Muscle layer of colon (tissue), 2 donors: ENCODE measurements around the gene HBB.

ENCODE experiments used
- H3K27ac ChIP-seq: one replicate; pipeline ENCODE4 v1.7.0; 2013; ENCODE audit warnings: low read depth, mild to moderate bottlenecking, low read length, moderate library complexity
- H3K27me3 ChIP-seq, 2 donors: one replicate each; pipeline ENCODE4 v1.7.0; 2013; ENCODE audit warnings: low read length in 2 of 2, mild to moderate bottlenecking in 2 of 2; ENCODE audit not compliant: insufficient read depth in 2 of 2, control insufficient read depth in 1 of 2
- H3K36me3 ChIP-seq: one replicate; pipeline ENCODE4 v1.7.0; 2013; ENCODE audit warnings: mild to moderate bottlenecking, low read length; ENCODE audit not compliant: insufficient read depth
- H3K4me1 ChIP-seq: one replicate; pipeline ENCODE4 v1.7.0; 2013; ENCODE audit warnings: mild to moderate bottlenecking, low read length; ENCODE audit not compliant: insufficient read depth
- H3K4me3 ChIP-seq, 2 donors: one replicate each; pipeline ENCODE4 v1.7.0; 2013; ENCODE audit warnings: low read length in 2 of 2, low read depth in 1 of 2, mild to moderate bottlenecking in 1 of 2, moderate library complexity in 1 of 2
- H3K9ac ChIP-seq: one replicate; pipeline ENCODE4 v1.7.0; 2013; ENCODE audit warnings: low read length
- H3K9me3 ChIP-seq: one replicate; pipeline ENCODE4 v1.7.0; 2013; ENCODE audit warnings: mild to moderate bottlenecking, low read length
- donor health status: abdominal sarcoma.
- donor health status: Adenocarcinoma of cecum.

Gene HBB

DNA sequence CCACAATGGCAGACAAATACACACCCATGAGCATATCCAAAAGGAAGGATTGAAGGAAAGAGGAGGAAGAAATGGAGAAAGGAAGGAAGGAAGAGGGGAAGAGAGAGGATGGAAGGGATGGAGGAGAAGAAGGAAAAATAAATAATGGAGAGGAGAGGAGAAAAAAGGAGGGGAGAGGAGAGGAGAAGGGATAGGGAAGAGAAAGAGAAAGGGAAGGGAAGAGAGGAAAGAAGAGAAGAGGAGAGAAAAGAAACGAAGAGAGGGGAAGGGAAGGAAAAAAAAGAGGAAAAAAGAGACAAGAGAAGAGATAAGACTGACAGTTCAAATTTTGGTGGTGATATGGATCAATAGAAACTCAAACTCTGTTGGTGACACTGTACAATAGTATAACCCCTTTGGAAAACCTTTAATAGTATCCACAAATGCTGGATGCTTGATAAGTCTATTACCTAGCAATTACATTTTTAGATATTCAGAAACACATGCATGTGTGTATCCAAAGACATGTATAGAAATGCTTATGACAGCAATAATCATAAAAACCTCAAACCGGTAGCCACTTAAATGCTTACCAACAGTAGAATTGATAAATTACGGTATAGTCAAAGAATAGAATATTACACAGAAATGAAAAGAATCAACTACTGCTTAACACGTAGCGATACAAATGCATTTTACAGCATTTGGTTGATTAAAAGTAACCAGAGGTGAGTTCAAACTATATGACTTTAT, 8.7 kb upstream of the HBB start:
- Histone ChIP-seq H3K27ac (no peak overlapping the region), H3K27me3 (no peaks in the 10 kb centered on the region), H3K36me3 (no peaks in the 10 kb centered on the region), H3K9me3 (no peaks in the 10 kb centered on the region), H3K4me3 (no peak overlapping the region), H3K9ac (no peak overlapping the region), H3K4me1 (no peaks in the 10 kb centered on the region)

GRCh38 chr11:5234381-5234834, 7.5 kb upstream of the HBB start, which contains the start of gene HBD:
Gene HBD (minus strand): TSS chr11:5234483. CDS start chr11:5234433, 50 bp downstream.
- no peak within 1 kb of the TSS for H3K27ac ChIP-seq
- H3K4me1 ChIP-seq: no peaks in the 10 kb centered on the region
- no peaks in the 10 kb centered on the region for H3K9me3 ChIP-seq
- no peaks in the 10 kb centered on the region for H3K36me3 ChIP-seq
- H3K9ac ChIP-seq: no peak within 1 kb of the TSS
- no peak within 1 kb of the TSS for H3K4me3 ChIP-seq
- H3K27me3 ChIP-seq: no peaks in the 10 kb centered on the region

- H3K9me3 ChIP-seq: no peaks in the 10 kb centered on the region
- H3K36me3 ChIP-seq: no peaks in the 10 kb centered on the region
- no peak overlapping the region for H3K27ac ChIP-seq
- no peaks in the 10 kb centered on the region for H3K4me1 ChIP-seq
- no peak overlapping the region for H3K4me3 ChIP-seq
- no peaks in the 10 kb centered on the region for H3K27me3 ChIP-seq
- no peak overlapping the region for H3K9ac ChIP-seq
Measured at GRCh38 chr11:5233307-5233706, 6.4 kb upstream of the HBB start.

- Histone ChIP-seq H3K9me3 (no peaks in the 10 kb centered on the region), H3K4me1 (no peaks in the 10 kb centered on the region), H3K36me3 (no peaks in the 10 kb centered on the region), H3K27me3 (no peaks in the 10 kb centered on the region), H3K27ac (no peak overlapping the region), H3K4me3 (no peak overlapping the region), H3K9ac (no peak overlapping the region)
Measured at GRCh38 chr11:5232821-5233220, 6.0 kb upstream of the HBB start.

GRCh38 chr11:5232176-5232575, 5.3 kb upstream of the HBB start:
- no peaks in the 10 kb centered on the region for H3K9me3 ChIP-seq

DNA sequence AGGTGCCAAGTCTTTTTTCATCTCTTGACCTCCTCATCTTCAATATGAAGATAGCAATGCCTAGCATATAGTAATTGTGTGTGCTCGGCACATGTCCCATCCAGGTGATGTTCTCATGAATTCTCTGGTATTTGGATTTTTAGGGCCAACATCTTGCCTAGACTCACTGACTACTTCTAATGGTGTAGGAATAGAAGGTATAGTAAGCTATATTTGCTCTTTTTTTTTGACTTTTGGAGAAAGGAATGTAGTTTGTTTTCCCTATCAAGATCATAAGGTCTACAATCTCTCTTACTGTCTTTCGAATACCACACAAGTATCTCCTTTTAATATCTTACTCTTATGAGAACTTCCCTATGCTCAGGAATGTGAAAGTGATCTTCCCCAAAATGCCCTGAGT, 4.2 kb upstream of the HBB start:
- Histone ChIP-seq H3K4me1 (no peaks in the 10 kb centered on the region), H3K9me3 (no peaks in the 10 kb centered on the region), H3K9ac (no peak overlapping the region), H3K4me3 (no peak overlapping the region), H3K36me3 (no peaks in the 10 kb centered on the region), H3K27ac (no peak overlapping the region), H3K27me3 (no peaks in the 10 kb centered on the region)

More at GRCh38 chr11:5232176-5232575, 5.3 kb upstream of the HBB start:
- Histone ChIP-seq H3K27me3 (no peaks in the 10 kb centered on the region), H3K27ac (no peak overlapping the region), H3K36me3 (no peaks in the 10 kb centered on the region), H3K4me3 (no peak overlapping the region), H3K9ac (no peak overlapping the region), H3K4me1 (no peaks in the 10 kb centered on the region)

DNA sequence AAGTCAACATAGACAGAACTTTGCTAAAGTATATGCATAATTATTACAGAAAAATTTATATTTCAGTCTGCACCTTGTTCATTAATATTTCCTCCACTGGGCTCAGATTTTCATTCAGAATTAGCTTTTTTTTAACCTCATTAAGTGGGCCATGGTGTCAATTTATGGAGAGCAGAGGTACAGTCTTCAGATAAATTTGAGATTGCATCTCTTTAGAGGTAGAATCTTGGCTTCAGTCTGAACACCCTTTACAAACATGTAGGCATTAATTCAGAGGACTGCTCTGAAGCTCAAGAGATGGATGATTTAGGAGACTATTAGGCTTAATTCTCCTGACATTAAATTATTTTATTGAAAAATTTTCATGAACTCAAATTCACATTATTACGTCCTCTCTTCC, 3.4 kb upstream of the HBB start:
- no peak overlapping the region for H3K4me3 ChIP-seq
- no peaks in the 10 kb centered on the region for H3K4me1 ChIP-seq
- no peak overlapping the region for H3K9ac ChIP-seq
- H3K27ac ChIP-seq: no peak overlapping the region
- H3K36me3 ChIP-seq: no peaks in the 10 kb centered on the region
- H3K9me3 ChIP-seq: no peaks in the 10 kb centered on the region
- H3K27me3 ChIP-seq: no peaks in the 10 kb centered on the region

GRCh38 chr11:5229796-5230195, 2.9 kb upstream of the HBB start:
- Histone ChIP-seq H3K9ac (no peak overlapping the region), H3K9me3 (no peaks in the 10 kb centered on the region), H3K4me1 (no peaks in the 10 kb centered on the region), H3K27ac (no peak overlapping the region), H3K36me3 (no peaks in the 10 kb centered on the region), H3K4me3 (no peak overlapping the region), H3K27me3 (no peaks in the 10 kb centered on the region)

- H3K4me3 ChIP-seq: no peak overlapping the region
- no peaks in the 10 kb centered on the region for H3K9me3 ChIP-seq
- H3K36me3 ChIP-seq: no peaks in the 10 kb centered on the region
- no peaks in the 10 kb centered on the region for H3K27me3 ChIP-seq
- no peak overlapping the region for H3K9ac ChIP-seq
- no peaks in the 10 kb centered on the region for H3K4me1 ChIP-seq
- no peak overlapping the region for H3K27ac ChIP-seq
Measured at GRCh38 chr11:5229356-5229755, 2.5 kb upstream of the HBB start.

DNA sequence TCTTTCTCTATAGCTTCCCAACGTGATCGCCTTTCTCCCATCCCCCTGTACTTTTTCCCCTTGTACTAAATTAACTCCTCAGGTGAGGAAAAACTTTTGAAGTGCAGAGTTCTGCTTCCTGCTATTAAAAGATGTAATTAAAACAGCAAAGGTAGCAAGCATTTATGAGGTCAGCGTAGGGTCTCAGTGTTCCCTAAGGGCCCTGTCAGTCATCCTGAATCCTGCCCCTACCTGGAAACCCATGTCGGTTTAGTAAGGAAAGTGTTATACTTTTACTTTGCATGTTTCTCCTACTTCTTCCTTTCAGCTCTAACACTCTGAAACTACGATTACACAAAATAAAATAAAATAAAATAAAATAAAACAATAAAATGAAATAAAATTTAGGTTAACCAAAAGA, 1.3 kb upstream of the HBB start:
- H3K4me3 ChIP-seq: no peak overlapping the region
- H3K9me3 ChIP-seq: no peaks in the 10 kb centered on the region
- H3K27ac ChIP-seq: no peak overlapping the region
- no peaks in the 10 kb centered on the region for H3K4me1 ChIP-seq
- no peak overlapping the region for H3K9ac ChIP-seq
- no peaks in the 10 kb centered on the region for H3K27me3 ChIP-seq
- no peaks in the 10 kb centered on the region for H3K36me3 ChIP-seq

DNA sequence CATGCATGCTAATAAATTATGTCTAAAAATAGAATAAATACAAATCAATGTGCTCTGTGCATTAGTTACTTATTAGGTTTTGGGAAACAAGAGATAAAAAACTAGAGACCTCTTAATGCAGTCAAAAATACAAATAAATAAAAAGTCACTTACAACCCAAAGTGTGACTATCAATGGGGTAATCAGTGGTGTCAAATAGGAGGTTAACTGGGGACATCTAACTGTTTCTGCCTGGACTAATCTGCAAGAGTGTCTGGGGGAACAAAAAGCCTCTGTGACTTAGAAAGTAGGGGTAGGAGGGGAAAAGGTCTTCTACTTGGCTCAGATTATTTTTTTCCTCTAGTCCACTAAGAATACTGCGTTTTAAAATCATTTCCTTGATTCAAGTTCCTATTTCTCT, 810 bp upstream of the HBB start:
- Histone ChIP-seq H3K4me3 (no peak overlapping the region), H3K36me3 (no peaks in the 10 kb centered on the region), H3K9ac (no peak overlapping the region), H3K4me1 (no peaks in the 10 kb centered on the region), H3K9me3 (no peaks in the 10 kb centered on the region), H3K27ac (no peak overlapping the region), H3K27me3 (no peaks in the 10 kb centered on the region)

DNA sequence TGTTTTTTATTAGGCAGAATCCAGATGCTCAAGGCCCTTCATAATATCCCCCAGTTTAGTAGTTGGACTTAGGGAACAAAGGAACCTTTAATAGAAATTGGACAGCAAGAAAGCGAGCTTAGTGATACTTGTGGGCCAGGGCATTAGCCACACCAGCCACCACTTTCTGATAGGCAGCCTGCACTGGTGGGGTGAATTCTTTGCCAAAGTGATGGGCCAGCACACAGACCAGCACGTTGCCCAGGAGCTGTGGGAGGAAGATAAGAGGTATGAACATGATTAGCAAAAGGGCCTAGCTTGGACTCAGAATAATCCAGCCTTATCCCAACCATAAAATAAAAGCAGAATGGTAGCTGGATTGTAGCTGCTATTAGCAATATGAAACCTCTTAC, 1.4 kb downstream of the HBB start:
- Histone ChIP-seq H3K27me3 (no peaks in the 10 kb centered on the region), H3K9ac (no peak overlapping the region), H3K4me3 (no peak overlapping the region), H3K36me3 (no peaks in the 10 kb centered on the region), H3K9me3 (no peaks in the 10 kb centered on the region), H3K4me1 (no peaks in the 10 kb centered on the region), H3K27ac (no peak overlapping the region)
